ENCODE measurements around the gene CANT1.

Gene CANT1

DNA sequence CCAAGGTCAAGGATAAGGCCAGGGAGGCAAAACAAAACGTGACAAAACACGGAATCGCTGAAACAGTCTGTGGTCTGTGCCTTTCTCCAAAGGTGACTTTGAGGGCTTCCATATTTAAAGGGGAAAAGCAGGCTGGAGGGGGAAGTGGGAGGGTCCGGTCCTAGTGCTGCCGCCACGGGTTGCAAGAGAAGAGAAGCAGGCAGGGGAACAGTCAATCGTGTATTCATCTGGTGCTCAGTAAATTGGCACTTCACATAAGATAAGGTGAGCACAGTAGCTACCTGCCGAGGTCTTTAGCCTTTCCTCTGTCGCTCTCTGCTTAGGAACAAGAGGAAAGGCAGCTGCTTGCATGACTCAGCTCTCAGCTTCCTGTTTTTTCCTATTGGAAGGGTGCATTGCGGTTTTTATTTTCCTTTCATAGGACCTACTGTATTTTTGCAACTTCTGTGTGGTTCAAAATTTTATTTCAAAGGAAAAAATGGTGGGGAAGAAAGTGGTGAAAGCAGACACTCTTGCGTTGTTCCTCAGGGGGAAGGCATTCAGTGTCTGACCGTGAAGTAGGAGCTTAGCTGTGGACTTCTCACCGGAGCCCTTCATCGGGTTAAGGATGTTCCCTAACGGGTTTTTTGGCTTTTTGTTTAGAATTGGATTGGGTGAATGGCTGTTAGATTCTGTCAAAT is 22.8 kb downstream of the CANT1 start:
- Histone ChIP-seq H3K9me3 (ENCODE audit: control insufficient read depth, low read length) (no peaks in the 10 kb centered on the region), H3K4me3 (ENCODE audit: low read length) (peak overlapping the region; percentile 78), H3K36me3 (ENCODE audit: control insufficient read depth, insufficient read depth, low read length, severe bottlenecking) (peaks cover 17% of the 10 kb centered on the region), H3K4me1 (ENCODE audit: control insufficient read depth, insufficient read depth, low read length) (peaks cover 17% of the 10 kb centered on the region), H3K9ac (ENCODE audit: low read length) (peak overlapping the region; percentile 79), H3K27me3 (replicated peaks; ENCODE audit: control insufficient read depth, insufficient read depth, low read length) (no peaks in the 10 kb centered on the region)
- peak; percentile 50 for DNase-seq (ENCODE audit: low read depth)

- Histone ChIP-seq H3K36me3 (ENCODE audit: control insufficient read depth, insufficient read depth, low read length, severe bottlenecking) (peaks cover 11% of the 10 kb centered on the region), H3K9me3 (ENCODE audit: control insufficient read depth, low read length) (no peaks in the 10 kb centered on the region), H3K27me3 (replicated peaks; ENCODE audit: control insufficient read depth, insufficient read depth, low read length) (no peaks in the 10 kb centered on the region), H3K9ac (ENCODE audit: low read length) (peak overlapping the region; percentile 79), H3K4me1 (ENCODE audit: control insufficient read depth, insufficient read depth, low read length) (peaks cover 17% of the 10 kb centered on the region), H3K4me3 (ENCODE audit: low read length) (peak overlapping the region; percentile 78)
- peak; percentile 17 for DNase-seq (ENCODE audit: low read depth)
Observed at GRCh38 chr17:78986048-78986648, 23.4 kb downstream of the CANT1 start.

DNA sequence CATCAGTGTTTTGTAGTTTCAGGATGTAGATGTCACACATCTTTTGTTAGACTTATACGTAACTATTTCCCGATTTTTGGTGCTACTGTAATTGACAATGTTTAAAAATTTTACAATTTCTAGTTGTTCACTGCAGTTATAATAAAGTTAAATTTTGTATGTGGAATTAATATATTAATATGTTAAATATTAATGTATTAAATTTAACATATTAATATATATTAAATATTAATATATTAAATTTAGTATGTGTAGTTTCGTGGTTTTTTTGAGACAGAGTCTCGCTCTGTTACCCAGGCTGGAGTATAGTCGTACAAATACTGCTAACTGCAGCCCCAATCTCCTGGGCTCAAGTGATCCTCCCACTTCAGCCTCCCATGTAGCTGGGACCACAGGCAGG is 24.2 kb downstream of the CANT1 start:
- H3K4me1 ChIP-seq (ENCODE audit: control insufficient read depth, insufficient read depth, low read length) = peaks cover 17% of the 10 kb centered on the region
- H3K27me3 ChIP-seq (replicated peaks; ENCODE audit: control insufficient read depth, insufficient read depth, low read length) = no peaks in the 10 kb centered on the region
- DNase-seq (ENCODE audit: low read depth) = no peak
- H3K9ac ChIP-seq (ENCODE audit: low read length) = no peak overlapping the region
- H3K36me3 ChIP-seq (ENCODE audit: control insufficient read depth, insufficient read depth, low read length, severe bottlenecking) = peaks cover 3% of the 10 kb centered on the region
- H3K9me3 ChIP-seq (ENCODE audit: control insufficient read depth, low read length) = no peaks in the 10 kb centered on the region
- H3K4me3 ChIP-seq (ENCODE audit: low read length) = no peak overlapping the region

GRCh38 chr17:78981010-78981888 is 28.3 kb downstream of the CANT1 start:
- no peak overlapping the region for H3K9ac ChIP-seq (ENCODE audit: low read length)
- no peaks in the 10 kb centered on the region for H3K27me3 ChIP-seq (replicated peaks; ENCODE audit: control insufficient read depth, insufficient read depth, low read length)
- H3K4me3 ChIP-seq (ENCODE audit: low read length) = no peak overlapping the region
- H3K9me3 ChIP-seq (ENCODE audit: control insufficient read depth, low read length) = no peaks in the 10 kb centered on the region
- no peak for DNase-seq (ENCODE audit: low read depth)
- peaks cover 11% of the 10 kb centered on the region for H3K36me3 ChIP-seq (ENCODE audit: control insufficient read depth, insufficient read depth, low read length, severe bottlenecking)
- peaks cover 47% of the 10 kb centered on the region for H3K4me1 ChIP-seq (ENCODE audit: control insufficient read depth, insufficient read depth, low read length)

DNA sequence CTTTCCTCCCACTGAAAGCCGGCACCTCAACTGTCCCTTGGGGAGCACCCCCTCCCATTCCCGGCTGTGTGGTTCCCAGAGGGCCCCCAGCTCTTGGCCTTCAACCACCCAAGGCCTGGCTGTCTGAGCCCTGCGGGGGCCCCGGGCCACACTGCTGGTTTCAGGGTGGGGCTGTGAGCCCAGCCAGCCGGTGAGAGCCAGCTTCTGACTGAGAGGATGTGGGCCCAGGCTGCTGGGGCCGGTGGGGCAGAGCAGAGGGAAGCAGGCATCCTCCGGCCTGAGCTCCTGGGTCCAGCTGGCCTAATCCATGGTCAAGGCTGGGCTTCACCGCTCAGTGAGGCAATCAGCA is 29.0 kb downstream of the CANT1 start:
- no peak overlapping the region for H3K9ac ChIP-seq (ENCODE audit: low read length)
- no peaks in the 10 kb centered on the region for H3K27me3 ChIP-seq (replicated peaks; ENCODE audit: control insufficient read depth, insufficient read depth, low read length)
- peaks cover 14% of the 10 kb centered on the region for H3K36me3 ChIP-seq (ENCODE audit: control insufficient read depth, insufficient read depth, low read length, severe bottlenecking)
- no peak for DNase-seq (ENCODE audit: low read depth)
- peaks cover 47% of the 10 kb centered on the region for H3K4me1 ChIP-seq (ENCODE audit: control insufficient read depth, insufficient read depth, low read length)
- H3K9me3 ChIP-seq (ENCODE audit: control insufficient read depth, low read length) = no peaks in the 10 kb centered on the region
- H3K4me3 ChIP-seq (ENCODE audit: low read length) = no peak overlapping the region

GRCh38 chr17:78979780-78980623 is 29.6 kb downstream of the CANT1 start, which contains the start of gene LGALS3BP:
Gene LGALS3BP, minus strand, starts transcription at chr17:78979923. Its CDS starts 2,732 bp downstream, at chr17:78977191.
- Histone ChIP-seq H3K9ac (ENCODE audit: low read length) (peak within 1 kb of the TSS; percentile 85), H3K27me3 (replicated peaks; ENCODE audit: control insufficient read depth, insufficient read depth, low read length) (no peaks in the 10 kb centered on the region), H3K36me3 (ENCODE audit: control insufficient read depth, insufficient read depth, low read length, severe bottlenecking) (peaks cover 14% of the 10 kb centered on the region), H3K9me3 (ENCODE audit: control insufficient read depth, low read length) (no peaks in the 10 kb centered on the region), H3K4me3 (ENCODE audit: low read length) (peak within 1 kb of the TSS; percentile 86), H3K4me1 (ENCODE audit: control insufficient read depth, insufficient read depth, low read length) (peaks cover 50% of the 10 kb centered on the region)
- peak; percentile 68 for DNase-seq (ENCODE audit: low read depth)

DNA sequence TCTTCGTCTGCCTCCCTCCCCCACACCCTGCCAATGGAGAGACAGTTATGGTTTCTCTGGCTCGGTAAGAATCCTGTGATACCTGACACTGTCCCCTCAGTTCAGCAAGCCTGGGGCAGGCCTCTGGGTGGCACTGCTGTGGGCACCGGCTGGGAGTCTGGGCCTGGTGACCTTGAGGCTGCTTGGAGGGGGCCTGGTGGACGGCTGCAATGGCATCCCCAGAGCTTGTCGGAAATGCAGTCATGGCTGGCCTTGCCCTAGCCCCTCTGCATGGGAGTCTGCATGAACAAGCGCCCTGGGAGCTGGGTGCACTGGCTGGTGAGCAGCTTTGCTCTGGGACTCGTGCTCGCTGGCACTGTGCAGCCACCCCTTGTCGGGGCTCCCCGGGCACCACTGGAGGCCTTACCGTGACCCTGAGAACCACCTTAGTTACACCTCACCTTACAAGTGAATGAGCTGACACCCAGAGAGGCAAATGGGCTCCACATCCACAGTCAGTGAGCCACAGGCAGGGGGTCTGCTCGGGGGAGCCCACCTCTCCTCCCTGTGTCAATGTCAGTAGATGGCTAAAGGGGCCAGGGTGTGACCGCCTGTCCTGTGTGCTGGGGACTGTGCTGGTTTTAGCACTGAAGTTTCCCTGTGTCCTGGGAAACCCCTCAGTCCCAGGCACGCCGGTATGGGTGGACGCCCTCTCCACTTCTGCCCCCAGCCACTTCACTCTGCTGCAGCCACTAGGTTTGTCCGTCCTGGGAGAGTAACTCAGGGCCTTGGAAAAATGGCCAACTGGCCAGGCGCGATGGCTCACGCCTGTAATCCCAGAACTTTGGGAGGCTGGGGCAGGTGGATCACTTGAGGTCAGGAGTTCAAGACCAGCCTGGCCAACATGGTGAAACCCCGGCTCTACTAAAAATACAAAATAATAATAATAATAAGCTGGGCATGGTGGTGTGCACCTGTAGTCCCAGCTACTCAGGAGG is 31.3 kb downstream of the CANT1 start:
- DNase-seq (ENCODE audit: low read depth) = no peak
- Histone ChIP-seq H3K4me1 (ENCODE audit: control insufficient read depth, insufficient read depth, low read length) (peaks cover 62% of the 10 kb centered on the region), H3K36me3 (ENCODE audit: control insufficient read depth, insufficient read depth, low read length, severe bottlenecking) (peaks cover 27% of the 10 kb centered on the region), H3K4me3 (ENCODE audit: low read length) (peak overlapping the region; percentile 86), H3K9ac (ENCODE audit: low read length) (peak overlapping the region; percentile 85), H3K9me3 (ENCODE audit: control insufficient read depth, low read length) (no peaks in the 10 kb centered on the region), H3K27me3 (replicated peaks; ENCODE audit: control insufficient read depth, insufficient read depth, low read length) (no peaks in the 10 kb centered on the region)

GRCh38 chr17:78977681-78977943 is 32.0 kb downstream of the CANT1 start:
- Histone ChIP-seq H3K4me3 (ENCODE audit: low read length) (peak overlapping the region; percentile 86), H3K4me1 (ENCODE audit: control insufficient read depth, insufficient read depth, low read length) (peaks cover 62% of the 10 kb centered on the region), H3K9me3 (ENCODE audit: control insufficient read depth, low read length) (no peaks in the 10 kb centered on the region), H3K9ac (ENCODE audit: low read length) (peak overlapping the region; percentile 85), H3K36me3 (ENCODE audit: control insufficient read depth, insufficient read depth, low read length, severe bottlenecking) (peaks cover 27% of the 10 kb centered on the region), H3K27me3 (replicated peaks; ENCODE audit: control insufficient read depth, insufficient read depth, low read length) (no peaks in the 10 kb centered on the region)
- no peak for DNase-seq (ENCODE audit: low read depth)

DNA sequence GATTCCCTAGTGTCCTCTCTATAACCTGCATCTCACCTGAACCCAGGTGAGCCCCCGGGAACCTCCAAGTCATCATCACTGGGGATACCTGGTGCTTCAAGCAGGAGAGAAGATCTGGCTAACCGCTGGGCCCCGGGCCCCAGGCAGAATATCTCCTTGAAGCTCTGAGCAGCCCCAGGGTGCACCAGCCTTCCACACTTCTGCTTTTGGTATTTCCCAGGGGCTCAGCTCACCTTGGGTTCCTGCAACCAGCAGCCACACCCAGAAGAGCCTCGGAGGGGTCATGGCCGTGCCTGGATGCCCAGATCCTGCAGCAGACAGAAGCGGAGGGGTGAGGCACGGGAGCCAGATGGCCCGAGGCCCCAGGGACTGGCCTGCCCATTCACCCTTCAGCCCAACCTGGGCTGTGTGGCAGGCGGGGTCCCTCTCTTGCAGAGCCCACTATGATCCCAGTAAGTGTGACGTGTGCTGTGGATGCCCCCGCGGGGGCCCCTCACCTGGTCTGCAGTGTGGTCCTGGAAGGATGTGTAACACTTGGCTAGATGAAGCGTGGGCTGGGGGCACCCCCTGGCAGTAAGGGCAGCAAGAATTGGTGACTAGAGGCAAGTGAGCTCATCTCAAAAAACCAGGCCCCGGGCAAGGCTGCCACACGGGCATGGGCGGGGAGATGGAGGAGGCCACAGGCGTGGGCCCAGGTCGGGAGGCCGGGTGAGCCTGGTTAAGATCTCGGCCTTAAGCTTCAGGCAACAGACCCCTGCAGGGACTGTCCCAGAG is 32.5 kb downstream of the CANT1 start:
- Histone ChIP-seq H3K4me1 (ENCODE audit: control insufficient read depth, insufficient read depth, low read length) (peaks cover 62% of the 10 kb centered on the region), H3K4me3 (ENCODE audit: low read length) (peak overlapping the region; percentile 86), H3K36me3 (ENCODE audit: control insufficient read depth, insufficient read depth, low read length, severe bottlenecking) (peaks cover 27% of the 10 kb centered on the region), H3K27me3 (replicated peaks; ENCODE audit: control insufficient read depth, insufficient read depth, low read length) (no peaks in the 10 kb centered on the region), H3K9me3 (ENCODE audit: control insufficient read depth, low read length) (no peaks in the 10 kb centered on the region), H3K9ac (ENCODE audit: low read length) (peak overlapping the region; percentile 85)
- no peak for DNase-seq (ENCODE audit: low read depth)

All from adipocyte (in vitro differentiated cells).